Neural crest cell (in vitro differentiated cells): ENCODE results near the gene TMX3. TPM values are rescaled to one million over a fixed set of nuclear protein-coding genes. Genes with fewer than 3 reads are reported as not detected.

Experiments used
- DNase-seq: peaks from one replicate; pipeline ENCODE4 v3.0.0; 2021; ENCODE audit warnings: low read depth, mixed read lengths, low spot score
- H3K27ac Mint-ChIP-seq: one replicate; pipeline ENCODE4 v1.8.0; 2021; ENCODE audit warnings: mild to moderate bottlenecking, mixed read lengths; ENCODE audit not compliant: unreplicated experiment
- H3K27me3 Mint-ChIP-seq: 2 replicates; pipeline ENCODE4 v1.8.0; 2021; ENCODE audit warnings: low read depth, mild to moderate bottlenecking, mixed read lengths
- H3K36me3 Mint-ChIP-seq: 2 replicates; pipeline ENCODE4 v1.8.0; 2021; ENCODE audit warnings: low read depth, mild to moderate bottlenecking, mixed read lengths
- H3K4me1 Mint-ChIP-seq: 2 replicates; pipeline ENCODE4 v1.8.0; 2021; ENCODE audit warnings: mixed read lengths
- H3K4me3 Mint-ChIP-seq: one replicate; pipeline ENCODE4 v1.8.0; 2021; ENCODE audit warnings: mild to moderate bottlenecking, mixed read lengths
- H3K9me3 Mint-ChIP-seq: 2 replicates; pipeline ENCODE4 v1.8.0; 2021; ENCODE audit warnings: mixed read lengths
- CTCF ChIP-seq: fragments of 200-600 bp; sonication (generic); conservative IDR thresholded peaks from 2 replicates; pipeline ENCODE4 v1.5.0; 2021; ENCODE audit warnings: antibody characterized with exemption, mild to moderate bottlenecking
- total RNA-seq: library from RNA; stranded (reverse); gene quantifications from 2 replicates; pipeline ENCODE4 v1.2.1, GENCODE V29; 2021

The TMX3 gene
- total RNA-seq, 1 donor from 2014 or later, result 47.5 TPM

- no peak for TF ChIP-seq CTCF
- Mint-ChIP-seq H3K4me1 (no peaks in the 10 kb centered on the region), H3K27me3 (no peaks in the 10 kb centered on the region), H3K4me3 (no peak overlapping the region), H3K36me3 (peaks cover 21% of the 10 kb centered on the region), H3K9me3 (no peaks in the 10 kb centered on the region), H3K27ac (no peak overlapping the region)
- no peak for DNase-seq
Measured at GRCh38 chr18:68676913-68677312, 38.0 kb downstream of the TMX3 start.

- no peaks in the 10 kb centered on the region for H3K27me3 Mint-ChIP-seq
- H3K4me3 Mint-ChIP-seq, result no peak overlapping the region
- no peak overlapping the region for H3K27ac Mint-ChIP-seq
- H3K9me3 Mint-ChIP-seq, result peaks cover 9% of the 10 kb centered on the region
- DNase-seq, result no peak
- no peak for TF ChIP-seq CTCF
- H3K36me3 Mint-ChIP-seq, result peaks cover 3% of the 10 kb centered on the region
- no peaks in the 10 kb centered on the region for H3K4me1 Mint-ChIP-seq
Measured at GRCh38 chr18:68667121-68667520, 47.8 kb downstream of the TMX3 start.

- Mint-ChIP-seq H3K27me3 (no peaks in the 10 kb centered on the region), H3K27ac (no peak overlapping the region), H3K9me3 (peaks cover 9% of the 10 kb centered on the region), H3K4me3 (no peak overlapping the region), H3K4me1 (no peaks in the 10 kb centered on the region), H3K36me3 (peaks cover 3% of the 10 kb centered on the region)
- TF ChIP-seq CTCF, result no peak
- no peak for DNase-seq
Measured at GRCh38 chr18:68666381-68666780, 48.5 kb downstream of the TMX3 start.

- peaks cover 9% of the 10 kb centered on the region for H3K9me3 Mint-ChIP-seq
- no peaks in the 10 kb centered on the region for H3K27me3 Mint-ChIP-seq
- H3K36me3 Mint-ChIP-seq, result peaks cover 3% of the 10 kb centered on the region
- no peak overlapping the region for H3K27ac Mint-ChIP-seq
- no peaks in the 10 kb centered on the region for H3K4me1 Mint-ChIP-seq
- DNase-seq, result no peak
- TF ChIP-seq CTCF, result no peak
- H3K4me3 Mint-ChIP-seq, result no peak overlapping the region
Measured at GRCh38 chr18:68665628-68666027, 49.3 kb downstream of the TMX3 start.

GRCh38 chr18:68662754-68663153 lies 52.2 kb downstream of the TMX3 start:
- Mint-ChIP-seq H3K36me3 (no peaks in the 10 kb centered on the region), H3K9me3 (peaks cover 2% of the 10 kb centered on the region), H3K4me1 (no peaks in the 10 kb centered on the region), H3K27ac (no peak overlapping the region), H3K27me3 (no peaks in the 10 kb centered on the region), H3K4me3 (no peak overlapping the region)
- peak; percentile 12 for TF ChIP-seq CTCF
- no peak for DNase-seq
